ENCODE data around the gene TRMT2A.
"Not testable (repeated sequence)": the region's sequence is repeated elsewhere in the genome, so short reads cannot be mapped to it uniquely, and the experiment has no call there.

The TRMT2A gene

DNA sequence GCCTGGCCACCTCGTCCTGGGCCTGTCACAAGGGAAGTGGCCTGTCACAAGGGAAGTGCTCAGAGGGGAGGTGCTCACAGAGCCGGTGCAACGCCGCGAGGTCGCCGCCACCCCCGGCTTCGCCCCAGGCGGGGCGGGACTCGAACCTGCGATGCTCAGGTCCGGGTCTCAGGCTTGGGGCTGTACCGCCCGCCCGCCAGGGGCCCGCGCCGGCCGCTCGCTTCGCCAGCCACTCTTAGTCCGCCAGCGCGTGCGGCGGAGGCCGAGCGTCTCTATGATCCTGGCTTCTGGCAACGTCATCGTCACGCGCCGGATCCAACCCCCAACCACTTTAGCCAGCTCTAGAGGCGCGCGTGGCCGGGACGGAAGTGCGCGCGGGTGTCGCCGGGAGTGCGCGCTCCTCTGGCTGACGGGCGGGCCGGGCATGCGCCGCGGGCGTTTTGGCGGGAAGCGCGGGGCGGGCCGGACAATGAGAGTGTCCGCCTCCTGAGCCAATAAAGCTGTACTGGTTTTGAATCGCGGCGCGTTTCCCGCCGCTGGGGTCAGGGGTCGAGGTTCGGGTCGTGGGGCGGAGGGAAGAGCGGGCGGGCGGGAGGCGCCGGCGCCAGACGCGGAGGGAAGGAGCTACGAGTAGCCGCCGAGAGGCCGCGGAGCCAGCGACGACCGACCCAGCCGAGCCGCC lies at the start of gene TRMT2A:
TRMT2A (minus strand) TSS at position 276 of the 682 bp plus-strand sequence. CDS start 320 bp downstream, outside the sequence.
- Histone ChIP-seq H3K27ac (peak within 1 kb of the TSS; percentile 52 to 97 (median 91)), H3K4me3 (peak within 1 kb of the TSS; percentile 71 to 96 (median 91))

- H3K27ac ChIP-seq: no peak overlapping the region
- H3K4me3 ChIP-seq: no peak overlapping the region
Observed at GRCh38 chr22:20166703-20167102, 49.7 kb upstream of the TRMT2A start.

DNA sequence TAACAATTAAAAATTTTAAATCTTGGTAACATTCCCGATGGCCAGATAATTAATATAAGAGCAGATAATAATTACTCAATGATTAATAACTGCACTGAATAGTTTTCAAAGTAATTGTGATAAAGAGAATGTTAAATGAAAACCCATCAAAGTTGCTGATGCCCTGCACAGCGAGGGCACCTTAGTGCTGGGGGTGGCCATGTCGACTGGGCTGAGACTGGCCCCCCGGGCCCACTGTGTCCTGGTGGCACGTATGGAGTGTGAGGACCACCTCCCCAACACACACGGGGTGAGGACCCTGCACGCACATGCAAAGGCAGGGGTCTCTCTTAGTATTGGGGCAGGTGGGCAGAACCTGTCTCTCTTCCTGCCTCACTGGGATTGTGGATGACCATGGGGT lies 48.9 kb upstream of the TRMT2A start:
- Histone ChIP-seq H3K4me3 (no peak overlapping the region), H3K27ac (no peak overlapping the region)

DNA sequence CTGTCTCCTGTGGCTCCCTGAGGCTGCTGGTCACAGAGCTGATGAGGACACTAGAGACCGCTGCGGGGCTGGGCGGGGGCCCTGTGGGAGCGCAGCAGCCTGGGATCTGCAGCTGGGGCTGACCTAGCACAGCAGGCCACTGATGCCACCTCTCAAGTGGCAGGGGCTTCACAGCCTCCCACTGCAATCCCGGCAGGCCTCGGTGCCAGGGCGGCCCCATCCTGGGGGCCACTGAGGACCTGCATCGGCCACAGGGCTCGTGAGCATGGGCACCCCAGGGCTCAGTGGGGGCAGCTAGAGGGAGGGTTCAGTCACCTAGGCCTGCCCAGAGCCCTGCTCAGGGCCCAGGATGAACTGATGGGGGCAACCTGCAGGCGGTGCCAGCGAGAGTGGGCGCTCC lies 48.4 kb upstream of the TRMT2A start:
- Histone ChIP-seq H3K4me3 (no peak overlapping the region), H3K27ac (no peak overlapping the region)

GRCh38 chr22:20164863-20165262 lies 47.8 kb upstream of the TRMT2A start:
- Histone ChIP-seq H3K27ac (no peak overlapping the region), H3K4me3 (no peak overlapping the region)

GRCh38 chr22:20160041-20160440 lies 43.0 kb upstream of the TRMT2A start:
- H3K4me3 ChIP-seq: no peak overlapping the region
- H3K27ac ChIP-seq: no peak overlapping the region

GRCh38 chr22:20159531-20159930 lies 42.5 kb upstream of the TRMT2A start:
- H3K27ac ChIP-seq, H3K4me3 ChIP-seq: not testable (repeated sequence)

GRCh38 chr22:20159076-20159475 lies 42.0 kb upstream of the TRMT2A start:
- Histone ChIP-seq H3K4me3 (no peak overlapping the region), H3K27ac (no peak overlapping the region)

DNA sequence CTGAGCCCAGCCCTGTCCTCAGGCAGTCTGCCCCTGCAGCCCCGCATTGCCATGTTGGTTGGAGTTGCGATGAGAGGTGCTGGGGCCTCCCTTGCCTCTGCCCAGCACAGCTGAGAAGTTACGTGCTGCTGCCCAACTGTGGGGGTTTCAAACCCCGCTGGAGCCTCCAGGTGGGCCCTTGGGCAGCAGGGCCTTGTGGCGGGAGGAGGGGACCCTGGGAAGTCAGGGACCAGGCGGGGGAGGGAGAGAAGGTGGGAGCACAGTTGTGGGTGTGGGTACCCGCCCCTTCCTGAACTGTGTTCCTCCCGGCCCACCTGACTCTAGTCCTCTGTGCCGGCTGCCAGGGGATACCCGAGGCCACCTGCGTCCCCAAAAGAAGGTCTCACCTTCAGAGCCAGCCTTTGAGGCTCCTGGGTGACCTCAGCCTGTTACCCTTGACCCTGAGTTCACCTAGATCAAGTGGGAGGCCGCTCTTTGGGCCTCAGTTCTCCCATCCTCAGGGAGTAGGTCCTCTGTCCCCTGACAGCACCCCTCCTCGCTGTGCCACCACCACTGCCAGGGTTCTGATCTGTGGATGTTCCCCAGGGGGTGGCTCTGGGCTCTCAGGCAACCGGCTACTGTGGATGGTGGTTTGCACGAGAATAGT lies 41.5 kb upstream of the TRMT2A start:
- Histone ChIP-seq H3K4me3 (no peak overlapping the region), H3K27ac (no peak overlapping the region)

GRCh38 chr22:20157430-20158183 lies 40.6 kb upstream of the TRMT2A start:
- Histone ChIP-seq H3K27ac (no peak overlapping the region), H3K4me3 (no peak overlapping the region)

DNA sequence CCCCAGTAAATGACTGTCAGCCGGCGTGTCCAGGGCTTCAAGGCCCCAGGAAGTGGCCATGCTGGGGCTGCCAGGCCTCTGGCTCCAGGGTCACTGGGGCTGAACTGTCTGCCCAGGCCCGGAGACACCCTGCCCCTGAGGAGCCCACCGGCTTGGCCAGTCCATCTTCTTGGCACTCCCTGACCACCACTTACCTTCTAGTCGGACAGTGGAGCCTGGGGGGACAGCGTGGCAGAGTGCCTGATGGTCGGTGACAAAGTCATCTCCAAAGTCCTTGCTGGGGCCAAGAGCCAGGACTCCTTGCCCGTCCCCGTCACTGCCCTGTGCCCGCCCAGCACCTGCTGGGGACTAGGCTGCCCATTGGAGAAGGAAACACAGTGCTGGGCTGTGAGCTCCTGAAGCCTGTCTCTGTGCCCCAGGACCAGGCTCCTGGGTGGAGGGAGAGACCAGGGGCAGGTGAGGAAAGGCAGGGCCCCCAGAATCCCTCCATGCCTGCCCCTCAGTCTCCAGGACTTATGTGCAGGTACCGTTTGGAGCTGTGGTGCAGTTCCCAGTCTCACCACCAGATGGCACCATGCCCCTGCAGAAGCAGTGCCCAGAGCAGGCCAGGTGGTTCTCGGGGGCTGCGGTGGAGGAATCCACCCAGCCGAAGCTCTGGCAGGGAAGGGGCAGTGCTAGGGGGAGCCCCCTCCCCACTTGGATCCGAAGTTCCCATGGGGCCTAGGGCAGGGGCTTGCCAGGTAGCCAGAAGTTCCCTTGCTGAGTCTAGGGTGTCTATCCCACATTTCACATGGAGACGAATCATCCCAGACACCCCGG lies 39.8 kb upstream of the TRMT2A start:
- Histone ChIP-seq H3K4me3 (no peak overlapping the region), H3K27ac (no peak overlapping the region)

DNA sequence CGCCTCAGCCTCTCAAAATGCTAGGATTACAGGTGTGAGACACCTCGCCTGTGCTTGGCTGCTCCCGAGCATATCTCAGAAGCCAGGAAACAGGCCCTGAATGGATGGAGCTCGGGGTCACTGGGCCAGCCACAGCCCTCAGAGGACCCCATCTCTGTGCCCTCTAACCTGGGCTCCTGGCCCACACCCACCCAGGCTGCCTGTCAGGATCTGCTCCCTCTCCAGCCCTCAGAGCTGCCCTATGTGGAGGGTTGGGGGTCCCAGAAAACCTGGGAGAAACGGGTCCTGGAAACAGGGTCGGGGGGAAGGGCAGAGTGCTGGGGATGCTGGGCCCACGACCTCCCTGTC lies 39.0 kb upstream of the TRMT2A start:
- Histone ChIP-seq H3K4me3 (no peak overlapping the region), H3K27ac (no peak overlapping the region)

GRCh38 chr22:20155330-20156041 lies 38.5 kb upstream of the TRMT2A start:
- Histone ChIP-seq H3K27ac (no peak overlapping the region), H3K4me3 (peak overlapping the region in 3 of 7 experiments; percentile 11 to 22 (median 16))

DNA sequence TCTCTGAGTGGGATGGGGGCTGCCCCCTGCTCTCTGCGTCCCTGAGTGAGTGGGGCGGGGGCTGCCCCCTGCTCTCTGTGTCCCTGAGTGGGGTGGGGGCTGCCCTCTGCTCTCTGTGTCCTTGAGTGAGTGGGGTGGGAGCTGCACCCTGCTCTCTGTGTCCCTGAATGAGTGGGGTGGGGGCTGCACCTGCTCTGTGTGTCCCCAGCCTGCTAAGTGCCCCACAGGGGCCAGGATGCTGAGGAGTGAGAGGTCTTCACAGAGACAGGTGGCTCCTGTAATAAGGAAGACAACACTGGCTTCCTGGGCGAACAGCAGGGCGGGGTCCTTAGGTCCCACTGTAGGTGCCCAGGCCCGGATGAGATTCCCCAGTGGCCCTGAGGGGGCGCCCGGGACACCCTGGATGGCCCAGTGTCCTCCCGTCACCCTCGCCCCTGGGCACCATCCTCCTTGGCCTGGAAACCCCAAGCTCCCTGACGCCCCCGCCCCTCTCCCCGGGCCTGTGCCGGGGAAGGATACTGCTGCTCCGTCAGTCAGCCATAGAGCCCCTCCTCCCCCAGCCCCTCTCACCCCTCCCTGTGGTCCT lies 37.7 kb upstream of the TRMT2A start:
- H3K4me3 ChIP-seq: peak overlapping the region in 4 of 7 experiments; percentile 4 to 22 (median 14)

DNA sequence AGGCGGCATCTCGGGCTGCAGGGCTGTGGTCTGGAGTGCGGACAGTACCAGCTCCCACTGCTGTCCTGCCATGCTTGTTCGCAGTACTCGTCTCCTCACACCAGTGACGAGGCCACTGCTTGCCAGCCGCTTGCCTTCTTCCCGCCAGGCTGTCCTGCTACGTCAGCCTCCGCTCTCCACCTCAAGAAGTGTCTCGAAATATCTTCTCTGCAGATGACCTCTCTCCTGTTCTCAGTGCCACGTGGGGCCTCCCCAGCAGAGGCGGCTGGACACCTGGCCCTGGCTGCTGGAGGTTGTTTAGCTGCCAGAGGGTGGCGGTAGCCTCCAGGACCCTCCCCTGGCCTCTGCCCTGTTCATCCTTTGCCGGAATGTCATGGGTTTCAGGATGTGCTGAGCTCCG lies 36.9 kb upstream of the TRMT2A start:
- no peak overlapping the region for H3K4me3 ChIP-seq
- H3K27ac ChIP-seq: no peak overlapping the region

More for the DNA sequence above, 37.7 kb upstream of the TRMT2A start:
- peak overlapping the region in 1 of 21 experiments; percentile 41 for H3K27ac ChIP-seq

GRCh38 chr22:20152464-20152890 lies 35.5 kb upstream of the TRMT2A start:
- H3K4me3 ChIP-seq: no peak overlapping the region

DNA sequence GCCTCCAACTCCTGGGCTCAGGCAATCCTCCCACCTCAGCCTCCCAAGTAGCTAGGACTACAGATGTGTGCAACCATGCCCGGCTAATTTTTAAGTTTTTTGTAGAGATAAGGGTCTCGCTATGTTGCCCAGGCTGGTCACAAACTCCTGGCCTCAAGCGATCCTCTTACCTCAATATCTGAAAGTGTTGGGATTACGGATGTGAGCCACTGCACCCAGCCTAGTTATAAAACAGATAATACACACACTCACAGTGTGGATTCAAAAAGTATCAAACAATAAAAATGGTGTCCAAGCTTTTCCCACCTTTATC lies 34.2 kb upstream of the TRMT2A start:
- no peak overlapping the region for H3K4me3 ChIP-seq
- H3K27ac ChIP-seq: no peak overlapping the region

More at GRCh38 chr22:20152464-20152890, 35.5 kb upstream of the TRMT2A start:
- H3K27ac ChIP-seq: no peak overlapping the region

GRCh38 chr22:20150381-20151275 lies 33.6 kb upstream of the TRMT2A start, which contains the start of gene CCDC188:
Gene CCDC188 (minus strand): TSS chr22:20151055. CDS start chr22:20150986, 69 bp downstream.
- H3K27ac ChIP-seq: no peak within 1 kb of the TSS
- no peak within 1 kb of the TSS for H3K4me3 ChIP-seq
